HG02970 (cell line): ENCODE measurements around the gene MEIS1.

Experiments used
- ATAC-seq: cut with Tn5 transposase; IDR thresholded peaks from one replicate; pipeline ENCODE4 v1.9.1; 2021; ENCODE audit warnings: mild to moderate bottlenecking, moderate library complexity, moderate number of reproducible peaks; ENCODE audit not compliant: unreplicated experiment, low FRiP score

Gene MEIS1

GRCh38 chr2:66555501-66556324 lies 120.8 kb downstream of the MEIS1 start:
- ATAC-seq, result no peak

GRCh38 chr2:66559672-66560071 lies 124.7 kb downstream of the MEIS1 start:
- no peak for ATAC-seq

- ATAC-seq, result no peak
Observed at GRCh38 chr2:66560683-66561082, 125.8 kb downstream of the MEIS1 start.

- ATAC-seq, result no peak
Observed at GRCh38 chr2:66561645-66562303, 126.8 kb downstream of the MEIS1 start.

GRCh38 chr2:66562304-66562685 lies 127.4 kb downstream of the MEIS1 start:
- no peak for ATAC-seq

GRCh38 chr2:66563473-66563872 lies 128.5 kb downstream of the MEIS1 start:
- ATAC-seq, result no peak

- no peak for ATAC-seq
Observed at GRCh38 chr2:66565291-66565690, 130.4 kb downstream of the MEIS1 start.

- ATAC-seq, result no peak
Observed at GRCh38 chr2:66566726-66567399, 131.9 kb downstream of the MEIS1 start.

GRCh38 chr2:66567729-66568128 lies 132.8 kb downstream of the MEIS1 start:
- no peak for ATAC-seq

GRCh38 chr2:66568650-66569300 lies 133.8 kb downstream of the MEIS1 start:
- no peak for ATAC-seq

GRCh38 chr2:66569321-66569851 lies 134.5 kb downstream of the MEIS1 start:
- ATAC-seq, result no peak

GRCh38 chr2:66569974-66570373 lies 135.0 kb downstream of the MEIS1 start:
- ATAC-seq, result no peak

- ATAC-seq, result no peak
Observed at GRCh38 chr2:66570471-66570870, 135.5 kb downstream of the MEIS1 start.

- ATAC-seq, result no peak
Observed at GRCh38 chr2:66571918-66572317, 137.0 kb downstream of the MEIS1 start.

GRCh38 chr2:66572391-66572790 lies 137.5 kb downstream of the MEIS1 start:
- ATAC-seq, result no peak

GRCh38 chr2:66573416-66573815 lies 138.5 kb downstream of the MEIS1 start:
- no peak for ATAC-seq

- ATAC-seq, result no peak
Observed at GRCh38 chr2:66573821-66574233, 138.9 kb downstream of the MEIS1 start.

GRCh38 chr2:66574701-66575624 lies 140.0 kb downstream of the MEIS1 start:
- ATAC-seq, result no peak

- ATAC-seq, result no peak
Observed at GRCh38 chr2:66575625-66576310, 140.8 kb downstream of the MEIS1 start.
